ENCODE measurements around the gene INSIG1.

INSIG1 gene

GRCh38 chr7:155327590-155328320, 30.1 kb downstream of the INSIG1 start:
- no peak for DNase-seq (ENCODE audit: low read depth, low spot score)

- no peak for DNase-seq (ENCODE audit: low read depth, low spot score)
Measured at GRCh38 chr7:155329225-155329624, 31.5 kb downstream of the INSIG1 start.

GRCh38 chr7:155331396-155331795, 33.7 kb downstream of the INSIG1 start:
- no peak for DNase-seq (ENCODE audit: low read depth, low spot score)

GRCh38 chr7:155333346-155334234, 35.9 kb downstream of the INSIG1 start:
- no peak for DNase-seq (ENCODE audit: low read depth, low spot score)

GRCh38 chr7:155336812-155337602, 39.3 kb downstream of the INSIG1 start:
- no peak for DNase-seq (ENCODE audit: low read depth, low spot score)

GRCh38 chr7:155337946-155338631, 40.4 kb downstream of the INSIG1 start:
- DNase-seq (ENCODE audit: low read depth, low spot score) = no peak

GRCh38 chr7:155338632-155339320, 41.1 kb downstream of the INSIG1 start:
- no peak for DNase-seq (ENCODE audit: low read depth, low spot score)

- no peak for DNase-seq (ENCODE audit: low read depth, low spot score)
Measured at GRCh38 chr7:155339474-155339873, 41.8 kb downstream of the INSIG1 start.

- DNase-seq (ENCODE audit: low read depth, low spot score) = no peak
Measured at GRCh38 chr7:155340071-155340531, 42.4 kb downstream of the INSIG1 start.

- no peak for DNase-seq (ENCODE audit: low read depth, low spot score)
Measured at GRCh38 chr7:155340721-155341120, 43.0 kb downstream of the INSIG1 start.

GRCh38 chr7:155341463-155341983, 43.8 kb downstream of the INSIG1 start:
- DNase-seq (ENCODE audit: low read depth, low spot score) = no peak

- DNase-seq (ENCODE audit: low read depth, low spot score) = no peak
Measured at GRCh38 chr7:155342313-155342712, 44.6 kb downstream of the INSIG1 start.

- no peak for DNase-seq (ENCODE audit: low read depth, low spot score)
Measured at GRCh38 chr7:155343150-155343549, 45.5 kb downstream of the INSIG1 start.

GRCh38 chr7:155343661-155344121, 46.0 kb downstream of the INSIG1 start:
- DNase-seq (ENCODE audit: low read depth, low spot score) = no peak

- DNase-seq (ENCODE audit: low read depth, low spot score) = no peak
Measured at GRCh38 chr7:155344270-155344617, 46.6 kb downstream of the INSIG1 start.

GRCh38 chr7:155344618-155345433, 47.1 kb downstream of the INSIG1 start:
- DNase-seq (ENCODE audit: low read depth, low spot score) = peak; percentile 36

GRCh38 chr7:155345490-155345889, 47.8 kb downstream of the INSIG1 start:
- DNase-seq (ENCODE audit: low read depth, low spot score) = no peak

- no peak for DNase-seq (ENCODE audit: low read depth, low spot score)
Measured at GRCh38 chr7:155346285-155346684, 48.6 kb downstream of the INSIG1 start.

- no peak for DNase-seq (ENCODE audit: low read depth, low spot score)
Measured at GRCh38 chr7:155348806-155349205, 51.1 kb downstream of the INSIG1 start.
